GM12872 (cell line): ENCODE results near the gene SLX4.

Source experiments
- CTCF ChIP-seq: IDR thresholded peaks from 3 replicates; pipeline ENCODE4 v1.5.1; 2011; ENCODE audit warnings: low read depth, mild to moderate bottlenecking, low read length, moderate library complexity; ENCODE audit not compliant: insufficient read depth

The SLX4 gene

GRCh38 chr16:3594316-3595109 is 16.9 kb downstream of the SLX4 start:
- TF ChIP-seq CTCF, result no peak

GRCh38 chr16:3592559-3592958 is 18.8 kb downstream of the SLX4 start:
- TF ChIP-seq CTCF, result no peak

- no peak for TF ChIP-seq CTCF
These were observed 19.4 kb downstream of the SLX4 start for GRCh38 chr16:3591991-3592390.

GRCh38 chr16:3591436-3591803 is 20.0 kb downstream of the SLX4 start:
- TF ChIP-seq CTCF, result no peak

- no peak for TF ChIP-seq CTCF
These were observed 20.5 kb downstream of the SLX4 start for GRCh38 chr16:3590736-3591435.

- no peak for TF ChIP-seq CTCF
These were observed 21.3 kb downstream of the SLX4 start for GRCh38 chr16:3589991-3590701.

GRCh38 chr16:3589441-3589921 is 21.9 kb downstream of the SLX4 start:
- TF ChIP-seq CTCF, result no peak
